COR-L47 (cell line): Measurements from ENCODE around the gene OSBPL1A.

Source experiments
- DNase-seq: peaks from one replicate; lab custom pipeline; 2025; lab: John Stamatoyannopoulos, UW

OSBPL1A gene

GRCh38 chr18:24121625-24122024 lies 276.0 kb downstream of the OSBPL1A start:
- no peak for DNase-seq

- DNase-seq: no peak
These were observed 276.9 kb downstream of the OSBPL1A start for GRCh38 chr18:24120676-24121075.

GRCh38 chr18:24118750-24119577 lies 278.7 kb downstream of the OSBPL1A start:
- DNase-seq: peak; percentile 84

- DNase-seq: no peak
These were observed 282.0 kb downstream of the OSBPL1A start for GRCh38 chr18:24115628-24116027.

GRCh38 chr18:24114924-24115549 lies 282.6 kb downstream of the OSBPL1A start:
- no peak for DNase-seq

- peak; percentile 40 for DNase-seq
These were observed 284.6 kb downstream of the OSBPL1A start for GRCh38 chr18:24112874-24113615.

GRCh38 chr18:24112464-24112863 lies 285.2 kb downstream of the OSBPL1A start:
- DNase-seq: no peak
